OCI-LY7 (cell line): ENCODE results near the gene ATRAID.

Experiments used
- EZH2phosphoT487 ChIP-seq: fragments of 200-600 bp; sonication (generic); IDR thresholded peaks from 2 replicates; pipeline ENCODE4 v1.6.1; 2018; ENCODE audit warnings: low read depth, borderline replicate concordance, mild to moderate bottlenecking, mixed run types, antibody characterized with exemption, low read length, moderate library complexity, mixed read lengths
- TF ChIP-seq, protein P1 (sequence below): fragments of 200-600 bp; sonication (generic); conservative IDR thresholded peaks from 2 replicates; pipeline ENCODE4 v1.5.1; 2014; ENCODE audit warnings: mild to moderate bottlenecking, antibody characterized with exemption, low read length, moderate library complexity, mixed read lengths

- TF ChIP-seq, protein P1, sequence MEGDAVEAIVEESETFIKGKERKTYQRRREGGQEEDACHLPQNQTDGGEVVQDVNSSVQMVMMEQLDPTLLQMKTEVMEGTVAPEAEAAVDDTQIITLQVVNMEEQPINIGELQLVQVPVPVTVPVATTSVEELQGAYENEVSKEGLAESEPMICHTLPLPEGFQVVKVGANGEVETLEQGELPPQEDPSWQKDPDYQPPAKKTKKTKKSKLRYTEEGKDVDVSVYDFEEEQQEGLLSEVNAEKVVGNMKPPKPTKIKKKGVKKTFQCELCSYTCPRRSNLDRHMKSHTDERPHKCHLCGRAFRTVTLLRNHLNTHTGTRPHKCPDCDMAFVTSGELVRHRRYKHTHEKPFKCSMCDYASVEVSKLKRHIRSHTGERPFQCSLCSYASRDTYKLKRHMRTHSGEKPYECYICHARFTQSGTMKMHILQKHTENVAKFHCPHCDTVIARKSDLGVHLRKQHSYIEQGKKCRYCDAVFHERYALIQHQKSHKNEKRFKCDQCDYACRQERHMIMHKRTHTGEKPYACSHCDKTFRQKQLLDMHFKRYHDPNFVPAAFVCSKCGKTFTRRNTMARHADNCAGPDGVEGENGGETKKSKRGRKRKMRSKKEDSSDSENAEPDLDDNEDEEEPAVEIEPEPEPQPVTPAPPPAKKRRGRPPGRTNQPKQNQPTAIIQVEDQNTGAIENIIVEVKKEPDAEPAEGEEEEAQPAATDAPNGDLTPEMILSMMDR, result peak; percentile 36; the same call in 1 of the 2 replicates
- no peak for TF ChIP-seq EZH2phosphoT487
These were observed 5.6 kb downstream of the ATRAID start, which contains the start of gene CAD for GRCh38 chr2:27217173-27218121.
